Measurements from ENCODE around the gene KLHL29. TPM values are rescaled to one million over a fixed set of nuclear protein-coding genes. Genes with fewer than 3 reads are reported as not detected.

KLHL29 gene
- polyA plus RNA-seq, 3 donors, result 0.03 TPM; not detected in 2

DNA sequence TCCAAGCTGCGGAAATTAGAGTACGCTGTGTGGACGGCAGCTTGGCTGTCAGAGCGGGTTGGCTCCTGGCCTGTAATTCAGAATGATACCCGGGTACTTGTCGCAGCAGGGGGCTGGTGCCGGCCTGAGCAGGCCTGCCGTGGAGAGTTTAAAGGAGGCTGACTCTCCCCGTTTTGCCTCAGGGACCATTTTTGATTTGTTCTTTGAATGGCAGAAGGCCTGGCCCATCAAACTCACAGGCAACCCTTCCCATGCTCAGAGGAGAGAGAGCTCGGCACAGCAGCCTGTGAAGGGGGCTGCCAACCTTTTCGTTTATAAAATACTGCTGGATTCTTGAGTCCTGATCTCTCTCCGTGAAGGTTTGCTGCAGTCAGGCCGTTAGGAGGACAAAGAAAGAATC lies 151.3 kb downstream of the KLHL29 start:
- Mint-ChIP-seq H3K36me3 (no peaks in the 10 kb centered on the region), H3K27ac (no peak overlapping the region), H3K27me3 (ENCODE audit: low read depth in 3 of 3) (peaks cover 5 to 13% (median 11%) of the 10 kb centered on the region in 3 donors), H3K4me3 (no peak overlapping the region), H3K4me1 (peaks cover 6% of the 10 kb centered on the region), H3K9me3 (no peaks in the 10 kb centered on the region)
- DNase-seq, result no peak
- Histone ChIP-seq H3K27me3 (ENCODE audit: control insufficient read depth in 2 of 2, insufficient read depth in 2 of 2, low read length in 2 of 2) (no peaks in the 10 kb centered on the region), H2AFZ (ENCODE audit: insufficient read depth, low read depth, low read length, poor library complexity, severe bottlenecking) (no peak overlapping the region), H3K9me3 (replicated peaks in 1 of 2; ENCODE audit: control insufficient read depth in 1 of 2, insufficient read depth in 1 of 2, low read length in 2 of 2) (no peaks in the 10 kb centered on the region), H3K9ac (ENCODE audit: insufficient read depth, low read length, poor library complexity, severe bottlenecking) (no peak overlapping the region), H3K79me2 (ENCODE audit: insufficient read depth, low read length) (no peaks in the 10 kb centered on the region), H3K27ac (ENCODE audit: low read depth in 1 of 2, low read length in 2 of 2) (no peak overlapping the region), H4K20me1 (ENCODE audit: insufficient read depth, low read length) (no peaks in the 10 kb centered on the region), H3K4me2 (replicated peaks; ENCODE audit: extremely low read depth, low read length, poor library complexity, severe bottlenecking) (no peak overlapping the region), H3K4me1 (ENCODE audit: control insufficient read depth in 1 of 2, insufficient read depth in 2 of 2, low read length in 2 of 2) (no peaks in the 10 kb centered on the region), H3K36me3 (replicated peaks in 1 of 2; ENCODE audit: control insufficient read depth in 1 of 2, insufficient read depth in 2 of 2, low read length in 2 of 2) (no peaks in the 10 kb centered on the region), H3K4me3 (replicated peaks in 1 of 3; ENCODE audit: low read depth in 2 of 3, low read length in 3 of 3) (no peak overlapping the region)
- intact Hi-C loops (cut with micrococcal nuclease), result no loop called here
- TF ChIP-seq, protein P1, sequence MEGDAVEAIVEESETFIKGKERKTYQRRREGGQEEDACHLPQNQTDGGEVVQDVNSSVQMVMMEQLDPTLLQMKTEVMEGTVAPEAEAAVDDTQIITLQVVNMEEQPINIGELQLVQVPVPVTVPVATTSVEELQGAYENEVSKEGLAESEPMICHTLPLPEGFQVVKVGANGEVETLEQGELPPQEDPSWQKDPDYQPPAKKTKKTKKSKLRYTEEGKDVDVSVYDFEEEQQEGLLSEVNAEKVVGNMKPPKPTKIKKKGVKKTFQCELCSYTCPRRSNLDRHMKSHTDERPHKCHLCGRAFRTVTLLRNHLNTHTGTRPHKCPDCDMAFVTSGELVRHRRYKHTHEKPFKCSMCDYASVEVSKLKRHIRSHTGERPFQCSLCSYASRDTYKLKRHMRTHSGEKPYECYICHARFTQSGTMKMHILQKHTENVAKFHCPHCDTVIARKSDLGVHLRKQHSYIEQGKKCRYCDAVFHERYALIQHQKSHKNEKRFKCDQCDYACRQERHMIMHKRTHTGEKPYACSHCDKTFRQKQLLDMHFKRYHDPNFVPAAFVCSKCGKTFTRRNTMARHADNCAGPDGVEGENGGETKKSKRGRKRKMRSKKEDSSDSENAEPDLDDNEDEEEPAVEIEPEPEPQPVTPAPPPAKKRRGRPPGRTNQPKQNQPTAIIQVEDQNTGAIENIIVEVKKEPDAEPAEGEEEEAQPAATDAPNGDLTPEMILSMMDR (IDR thresholded peaks at IDR 0.05), result no peak
- WGBS (ENCODE audit: insufficient coverage), result 90% methylated on average over 13 of the region's 13 CpGs

DNA sequence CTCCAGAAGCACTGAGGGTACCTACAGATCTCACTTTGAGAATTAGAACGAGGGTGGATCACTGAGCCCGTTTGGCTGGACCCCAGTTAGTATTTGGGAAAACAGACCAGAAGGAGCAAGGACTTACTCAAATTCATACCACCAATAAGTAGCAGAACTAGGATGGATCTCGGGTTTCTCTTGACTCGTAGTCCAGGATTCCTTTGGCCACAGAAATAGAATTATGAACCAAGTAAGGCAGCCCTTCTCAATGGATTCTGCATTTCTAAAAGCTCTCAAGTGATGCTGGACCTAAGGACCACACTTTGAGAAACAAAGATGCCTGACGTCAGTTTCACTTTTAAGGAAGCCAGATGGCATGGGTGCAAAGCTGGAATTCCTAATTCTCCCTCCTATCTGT lies 153.0 kb downstream of the KLHL29 start:
- WGBS (ENCODE audit: insufficient coverage), result 100% methylated on average over 3 of the region's 5 CpGs
- TF ChIP-seq, protein P1 (IDR thresholded peaks at IDR 0.05), result no peak
- intact Hi-C loops (cut with micrococcal nuclease), result no loop called here

More for the DNA sequence above, 153.0 kb downstream of the KLHL29 start:
- Histone ChIP-seq H3K27ac (ENCODE audit: low read depth in 1 of 2, low read length in 2 of 2) (no peak overlapping the region), H3K4me1 (ENCODE audit: control insufficient read depth in 1 of 2, insufficient read depth in 2 of 2, low read length in 2 of 2) (no peaks in the 10 kb centered on the region), H3K36me3 (replicated peaks in 1 of 2; ENCODE audit: control insufficient read depth in 1 of 2, insufficient read depth in 2 of 2, low read length in 2 of 2) (no peaks in the 10 kb centered on the region), H2AFZ (ENCODE audit: insufficient read depth, low read depth, low read length, poor library complexity, severe bottlenecking) (no peak overlapping the region), H3K4me3 (replicated peaks in 1 of 3; ENCODE audit: low read depth in 2 of 3, low read length in 3 of 3) (no peak overlapping the region), H3K27me3 (ENCODE audit: control insufficient read depth in 2 of 2, insufficient read depth in 2 of 2, low read length in 2 of 2) (no peaks in the 10 kb centered on the region), H3K4me2 (replicated peaks; ENCODE audit: extremely low read depth, low read length, poor library complexity, severe bottlenecking) (no peak overlapping the region), H3K79me2 (ENCODE audit: insufficient read depth, low read length) (no peaks in the 10 kb centered on the region), H3K9me3 (replicated peaks in 1 of 2; ENCODE audit: control insufficient read depth in 1 of 2, insufficient read depth in 1 of 2, low read length in 2 of 2) (no peaks in the 10 kb centered on the region), H3K9ac (ENCODE audit: insufficient read depth, low read length, poor library complexity, severe bottlenecking) (no peak overlapping the region), H4K20me1 (ENCODE audit: insufficient read depth, low read length) (no peaks in the 10 kb centered on the region)
- no peaks in the 10 kb centered on the region for H3K4me1 Mint-ChIP-seq
- no peak overlapping the region for H3K4me3 Mint-ChIP-seq
- no peak for DNase-seq
- H3K27me3 Mint-ChIP-seq (ENCODE audit: low read depth in 3 of 3), result peaks cover 7 to 16% (median 11%) of the 10 kb centered on the region in 3 donors
- H3K9me3 Mint-ChIP-seq, result no peaks in the 10 kb centered on the region
- H3K36me3 Mint-ChIP-seq, result no peaks in the 10 kb centered on the region
- no peak overlapping the region for H3K27ac Mint-ChIP-seq
